HepG2 (cell line): Measurements from ENCODE around the gene LTA. TPM values are rescaled to one million over a fixed set of nuclear protein-coding genes. Genes with fewer than 3 reads are reported as not detected.

Experiments used
- ATF7-NPFF ChIP-seq: sonication (generic); formaldehyde crosslinking; IDR thresholded peaks from 2 replicates; pipeline ENCODE4 v1.8.1; 2023; ENCODE audit warnings: mild to moderate bottlenecking, low read depth, missing genetic modification reagents, moderate library complexity
- CENPX ChIP-seq: sonication (generic); formaldehyde crosslinking; IDR thresholded peaks from 2 replicates; pipeline ENCODE4 v1.9.0; 2021; ENCODE audit warnings: mild to moderate bottlenecking, missing genetic modification reagents, moderate library complexity
- ESRRA ChIP-seq: sonication (generic); formaldehyde crosslinking; IDR thresholded peaks from 2 replicates; pipeline ENCODE4 v1.5.1; 2020; ENCODE audit warnings: mild to moderate bottlenecking, low read depth, missing genetic modification reagents
- ISL2 ChIP-seq: sonication (generic); formaldehyde crosslinking; IDR thresholded peaks from 2 replicates; pipeline ENCODE4 v1.5.0; 2020; ENCODE audit warnings: missing genetic modification reagents
- KAT2B ChIP-seq: fragments of 150-350 bp; IDR thresholded peaks from 2 replicates; pipeline ENCODE4 v1.6.1; 2014; ENCODE audit warnings: low read depth, low read length, borderline replicate concordance
- NR2F2 ChIP-seq: IDR thresholded peaks from 2 replicates; pipeline ENCODE4 v1.6.1; 2012; ENCODE audit warnings: low read depth, inconsistent platforms, borderline replicate concordance
- NR2F6 ChIP-seq, 2 experiments: IDR thresholded peaks; 2 replicates each; pipeline ENCODE4 v1.6.1; 2016; ENCODE audit warnings: antibody characterized with exemption in 1 of 2, mild to moderate bottlenecking in 1 of 2
- PHF8 ChIP-seq: sonication (generic); formaldehyde crosslinking; IDR thresholded peaks from 2 replicates; pipeline ENCODE4 v1.5.0; 2020; ENCODE audit warnings: missing genetic modification reagents
- PRPF4 ChIP-seq: fragments of 200-400 bp; formaldehyde crosslinking; IDR thresholded peaks from 2 replicates; pipeline ENCODE4 v1.6.1; 2016; ENCODE audit warnings: low read length, low read depth; ENCODE audit not compliant: poor library complexity, severe bottlenecking
- SAFB2 ChIP-seq: sonication (generic); formaldehyde crosslinking; IDR thresholded peaks from 2 replicates; pipeline ENCODE4 v1.5.1; 2020; ENCODE audit warnings: missing genetic modification reagents, low read depth, mild to moderate bottlenecking, borderline replicate concordance
- SOX6 ChIP-seq, 2 experiments: fragments of 450-650 bp in 1 of 2; sonication (generic) in 1 of 2; formaldehyde crosslinking in 1 of 2; IDR thresholded peaks; 2 replicates each; pipeline versions ENCODE4 v1.4.0 to v1.6.1; 2017 to 2020; ENCODE audit warnings: antibody characterized with exemption in 1 of 2, mild to moderate bottlenecking in 1 of 2, missing genetic modification reagents in 1 of 2
- ZNF20 ChIP-seq: sonication (generic); formaldehyde crosslinking; IDR thresholded peaks from 2 replicates; pipeline ENCODE4 v1.4.0; 2020; ENCODE audit warnings: mild to moderate bottlenecking, moderate library complexity, missing genetic modification reagents
- ZNF33A ChIP-seq: sonication (generic); formaldehyde crosslinking; IDR thresholded peaks from 2 replicates; pipeline ENCODE4 v1.5.1; 2020; ENCODE audit warnings: missing genetic modification reagents, mild to moderate bottlenecking, moderate library complexity, borderline replicate concordance
- ZNF510 ChIP-seq: sonication (generic); formaldehyde crosslinking; IDR thresholded peaks from 2 replicates; pipeline ENCODE4 v1.4.0; 2020; ENCODE audit warnings: low read depth, mild to moderate bottlenecking, missing genetic modification reagents
- ZNF749 ChIP-seq: sonication (generic); formaldehyde crosslinking; IDR thresholded peaks from 2 replicates; pipeline ENCODE4 v1.8.0; 2022; ENCODE audit warnings: mild to moderate bottlenecking, missing genetic modification reagents, moderate library complexity, borderline replicate concordance
- polyA plus RNA-seq, 8 experiments: library from polyadenylated mRNA; depleted of rRNA in 3 of 8; stranded (reverse) in 7 of 8; unstranded in 1 of 8; fragments of >200 nt; fragmentation: Illumina TruSeq in 4 of 8; extraction: Trizol in 4 of 8; gene quantifications; 2 replicates each; pipeline versions ENCODE4 v1.2.1 to v1.2.3, GENCODE V29; 2011 to 2016; ENCODE audit warnings: low read depth in 4 of 8, missing spikeins in 1 of 8, mixed read lengths in 1 of 8; ENCODE audit not compliant: insufficient read depth in 1 of 8
- total RNA-seq, 5 experiments: library from RNA; depleted of rRNA; stranded (reverse); fragments of >200 nt; fragmentation: Illumina TruSeq; extraction: Trizol; gene quantifications; 2 replicates each; pipeline ENCODE4 v1.2.3, GENCODE V29; 2016; ENCODE audit warnings: low read depth in 1 of 5
- TF ChIP-seq, protein P1 (sequence below): sonication (generic); formaldehyde crosslinking; IDR thresholded peaks from 2 replicates; pipeline ENCODE4 v1.4.0; 2020; ENCODE audit warnings: mild to moderate bottlenecking, missing genetic modification reagents
- TF ChIP-seq, protein P2 (sequence below): IDR thresholded peaks from 2 replicates; pipeline ENCODE4 v1.6.1; 2016; ENCODE audit warnings: control low read depth
- TF ChIP-seq, protein P3 (sequence below): sonication (generic); formaldehyde crosslinking; IDR thresholded peaks from 2 replicates; pipeline ENCODE4 v1.4.0; 2020; ENCODE audit warnings: mild to moderate bottlenecking, missing genetic modification reagents, borderline replicate concordance
- TF ChIP-seq, protein P4 (sequence below): sonication (generic); formaldehyde crosslinking; IDR thresholded peaks from 2 replicates; pipeline ENCODE4 v1.4.0; 2020; ENCODE audit warnings: missing genetic modification reagents
- TF ChIP-seq, protein P5 (sequence below): sonication (generic); formaldehyde crosslinking; conservative IDR thresholded peaks from 2 replicates; pipeline ENCODE4 v1.5.0; 2020; ENCODE audit warnings: missing genetic modification reagents

The LTA gene
- total and polyA plus RNA-seq, 2 of the 13 experiments (the other 11 are each of a cell fraction or from before 2014, with no cell fraction given), result 0.09 TPM; not detected in 1

DNA sequence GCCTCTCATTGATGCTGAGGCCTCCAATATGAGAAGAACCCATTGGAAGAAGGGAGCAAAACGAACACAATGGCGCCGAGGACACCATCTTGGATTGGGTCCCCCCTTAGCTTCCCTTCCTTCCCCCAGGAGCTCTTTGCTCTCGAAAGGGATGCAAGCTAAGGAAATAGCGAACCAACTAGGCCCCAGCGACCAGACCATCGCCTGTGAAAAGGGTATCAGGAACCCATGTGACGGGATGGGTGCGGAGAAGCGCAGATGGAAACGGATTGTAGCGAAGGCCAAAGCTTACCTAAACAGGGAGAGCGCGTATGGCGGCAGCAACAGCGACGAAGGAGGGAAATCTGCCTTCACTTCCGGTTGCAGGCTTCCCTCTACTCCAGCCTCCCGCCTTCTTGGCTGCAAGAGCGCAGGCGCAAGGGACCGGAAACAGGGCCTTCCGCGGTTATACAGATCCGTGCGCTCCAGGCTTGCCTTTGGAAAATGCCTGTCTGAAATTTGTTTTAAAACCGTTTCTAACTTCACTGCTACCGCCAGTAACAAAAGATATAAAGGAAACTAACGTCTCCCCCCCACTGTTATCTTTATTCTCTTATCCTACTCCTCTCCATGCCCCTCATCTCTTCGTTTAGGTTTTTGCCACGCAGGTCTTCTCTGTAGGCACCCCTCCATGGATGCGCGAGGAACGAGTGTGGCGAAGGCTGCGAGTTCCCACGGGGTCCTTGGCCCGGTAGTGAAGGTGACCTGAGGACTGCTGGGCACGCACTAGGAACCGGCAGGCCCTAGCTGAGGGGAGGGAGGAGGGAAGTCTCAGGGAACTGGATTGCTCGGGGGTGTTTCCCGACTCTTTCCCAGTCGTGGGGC, 30.2 kb upstream of the LTA start, which contains the start of gene DDX39B (continued):
- TF ChIP-seq SAFB2 (CRISPR knock-in tag) (no peak; the same call in 1 of the 2 replicates), CENPX (CRISPR knock-in tag) (no peak), ZNF510 (CRISPR knock-in tag) (peak; percentile 40; the same call in 1 of the 2 replicates), ZNF20 (CRISPR knock-in tag) (peak; percentile 92; the same call in 1 of the 2 replicates), ATF7-NPFF (peak; percentile 88), ISL2 (CRISPR knock-in tag) (peak; percentile 63), NR2F2 (no peak), NR2F6 (IDR thresholded peaks at IDR 0.05) (peak; percentile 12; the same call in 1 of the 2 replicates), NR2F6 (CRISPR knock-in tag; IDR thresholded peaks at IDR 0.05) (peak; percentile 56), KAT2B (peak; percentile 27; the same call in 1 of the 2 replicates), PHF8 (CRISPR knock-in tag) (peak; percentile 82), ZNF749 (CRISPR knock-in tag) (peak; percentile 26), ZNF33A (CRISPR knock-in tag) (peak; percentile 77; the same call in 1 of the 2 replicates), PRPF4 (no peak), ESRRA (peak; percentile 98), SOX6 (IDR thresholded peaks at IDR 0.05) (no peak), SOX6 (CRISPR knock-in tag; IDR thresholded peaks at IDR 0.05) (peak; percentile 77)
- TF ChIP-seq, protein P1, sequence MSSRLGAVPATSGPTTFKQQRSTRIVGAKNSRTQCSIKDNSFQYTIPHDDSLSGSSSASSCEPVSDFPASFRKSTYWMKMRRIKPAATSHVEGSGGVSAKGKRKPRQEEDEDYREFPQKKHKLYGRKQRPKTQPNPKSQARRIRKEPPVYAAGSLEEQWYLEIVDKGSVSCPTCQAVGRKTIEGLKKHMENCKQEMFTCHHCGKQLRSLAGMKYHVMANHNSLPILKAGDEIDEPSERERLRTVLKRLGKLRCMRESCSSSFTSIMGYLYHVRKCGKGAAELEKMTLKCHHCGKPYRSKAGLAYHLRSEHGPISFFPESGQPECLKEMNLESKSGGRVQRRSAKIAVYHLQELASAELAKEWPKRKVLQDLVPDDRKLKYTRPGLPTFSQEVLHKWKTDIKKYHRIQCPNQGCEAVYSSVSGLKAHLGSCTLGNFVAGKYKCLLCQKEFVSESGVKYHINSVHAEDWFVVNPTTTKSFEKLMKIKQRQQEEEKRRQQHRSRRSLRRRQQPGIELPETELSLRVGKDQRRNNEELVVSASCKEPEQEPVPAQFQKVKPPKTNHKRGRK (CRISPR knock-in tag), result no peak
- TF ChIP-seq, protein P2, sequence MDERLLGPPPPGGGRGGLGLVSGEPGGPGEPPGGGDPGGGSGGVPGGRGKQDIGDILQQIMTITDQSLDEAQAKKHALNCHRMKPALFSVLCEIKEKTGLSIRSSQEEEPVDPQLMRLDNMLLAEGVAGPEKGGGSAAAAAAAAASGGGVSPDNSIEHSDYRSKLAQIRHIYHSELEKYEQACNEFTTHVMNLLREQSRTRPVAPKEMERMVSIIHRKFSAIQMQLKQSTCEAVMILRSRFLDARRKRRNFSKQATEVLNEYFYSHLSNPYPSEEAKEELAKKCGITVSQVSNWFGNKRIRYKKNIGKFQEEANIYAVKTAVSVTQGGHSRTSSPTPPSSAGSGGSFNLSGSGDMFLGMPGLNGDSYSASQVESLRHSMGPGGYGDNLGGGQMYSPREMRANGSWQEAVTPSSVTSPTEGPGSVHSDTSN, result no peak
- TF ChIP-seq, protein P3, sequence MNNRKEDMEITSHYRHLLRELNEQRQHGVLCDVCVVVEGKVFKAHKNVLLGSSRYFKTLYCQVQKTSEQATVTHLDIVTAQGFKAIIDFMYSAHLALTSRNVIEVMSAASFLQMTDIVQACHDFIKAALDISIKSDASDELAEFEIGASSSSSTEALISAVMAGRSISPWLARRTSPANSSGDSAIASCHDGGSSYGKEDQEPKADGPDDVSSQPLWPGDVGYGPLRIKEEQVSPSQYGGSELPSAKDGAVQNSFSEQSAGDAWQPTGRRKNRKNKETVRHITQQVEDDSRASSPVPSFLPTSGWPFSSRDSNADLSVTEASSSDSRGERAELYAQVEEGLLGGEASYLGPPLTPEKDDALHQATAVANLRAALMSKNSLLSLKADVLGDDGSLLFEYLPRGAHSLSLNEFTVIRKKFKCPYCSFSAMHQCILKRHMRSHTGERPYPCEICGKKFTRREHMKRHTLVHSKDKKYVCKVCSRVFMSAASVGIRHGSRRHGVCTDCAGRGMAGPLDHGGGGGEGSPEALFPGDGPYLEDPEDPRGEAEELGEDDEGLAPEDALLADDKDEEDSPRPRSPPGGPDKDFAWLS (CRISPR knock-in tag), result no peak
- TF ChIP-seq, protein P4, sequence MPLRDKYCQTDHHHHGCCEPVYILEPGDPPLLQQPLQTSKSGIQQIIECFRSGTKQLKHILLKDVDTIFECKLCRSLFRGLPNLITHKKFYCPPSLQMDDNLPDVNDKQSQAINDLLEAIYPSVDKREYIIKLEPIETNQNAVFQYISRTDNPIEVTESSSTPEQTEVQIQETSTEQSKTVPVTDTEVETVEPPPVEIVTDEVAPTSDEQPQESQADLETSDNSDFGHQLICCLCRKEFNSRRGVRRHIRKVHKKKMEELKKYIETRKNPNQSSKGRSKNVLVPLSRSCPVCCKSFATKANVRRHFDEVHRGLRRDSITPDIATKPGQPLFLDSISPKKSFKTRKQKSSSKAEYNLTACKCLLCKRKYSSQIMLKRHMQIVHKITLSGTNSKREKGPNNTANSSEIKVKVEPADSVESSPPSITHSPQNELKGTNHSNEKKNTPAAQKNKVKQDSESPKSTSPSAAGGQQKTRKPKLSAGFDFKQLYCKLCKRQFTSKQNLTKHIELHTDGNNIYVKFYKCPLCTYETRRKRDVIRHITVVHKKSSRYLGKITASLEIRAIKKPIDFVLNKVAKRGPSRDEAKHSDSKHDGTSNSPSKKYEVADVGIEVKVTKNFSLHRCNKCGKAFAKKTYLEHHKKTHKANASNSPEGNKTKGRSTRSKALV, result peak; percentile 39
- TF ChIP-seq, protein P5, sequence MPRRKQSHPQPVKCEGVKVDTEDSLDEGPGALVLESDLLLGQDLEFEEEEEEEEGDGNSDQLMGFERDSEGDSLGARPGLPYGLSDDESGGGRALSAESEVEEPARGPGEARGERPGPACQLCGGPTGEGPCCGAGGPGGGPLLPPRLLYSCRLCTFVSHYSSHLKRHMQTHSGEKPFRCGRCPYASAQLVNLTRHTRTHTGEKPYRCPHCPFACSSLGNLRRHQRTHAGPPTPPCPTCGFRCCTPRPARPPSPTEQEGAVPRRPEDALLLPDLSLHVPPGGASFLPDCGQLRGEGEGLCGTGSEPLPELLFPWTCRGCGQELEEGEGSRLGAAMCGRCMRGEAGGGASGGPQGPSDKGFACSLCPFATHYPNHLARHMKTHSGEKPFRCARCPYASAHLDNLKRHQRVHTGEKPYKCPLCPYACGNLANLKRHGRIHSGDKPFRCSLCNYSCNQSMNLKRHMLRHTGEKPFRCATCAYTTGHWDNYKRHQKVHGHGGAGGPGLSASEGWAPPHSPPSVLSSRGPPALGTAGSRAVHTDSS, result no peak
